ENCODE measurements around the gene CLEC14A.

Gene CLEC14A

DNA sequence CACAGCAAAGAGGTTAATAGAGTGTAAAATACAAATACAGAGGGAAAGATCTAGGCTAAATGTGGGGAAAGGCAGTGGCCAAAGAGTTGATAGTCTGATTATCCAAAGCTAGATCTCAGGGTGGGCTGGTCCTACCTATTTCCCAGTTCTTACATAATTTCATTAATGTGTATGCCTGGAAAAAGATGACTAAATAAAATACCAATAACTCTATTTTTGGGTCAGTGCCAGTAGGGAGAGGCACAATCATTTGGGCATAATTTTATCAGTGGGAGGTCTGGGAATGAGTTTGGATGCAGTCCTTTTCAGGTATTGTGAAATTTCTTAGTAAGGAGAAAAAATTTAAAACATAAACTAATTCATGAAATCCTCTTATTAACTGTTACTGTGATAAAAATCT, 30.6 kb upstream of the CLEC14A start:
- no peak for DNase-seq
- Histone ChIP-seq H3K27ac (ENCODE audit: insufficient read depth in 1 of 2, low read depth in 1 of 2, low read length in 2 of 2, poor library complexity in 1 of 2, severe bottlenecking in 2 of 2) (no peak overlapping the region), H3K9me3 (ENCODE audit: control extremely low read depth in 1 of 5, control insufficient read depth in 4 of 5, insufficient read depth in 2 of 5, low read depth in 1 of 5, low read length in 4 of 5) (no peaks in the 10 kb centered on the region), H3K4me3 (ENCODE audit: control insufficient read depth in 1 of 7, extremely low read depth in 1 of 7, insufficient read depth in 4 of 7, low read depth in 2 of 7, low read length in 6 of 7) (no peak overlapping the region), H3K36me3 (ENCODE audit: control insufficient read depth in 4 of 4, insufficient read depth in 4 of 4, low read length in 3 of 4) (no peaks in the 10 kb centered on the region), H3K4me1 (ENCODE audit: control extremely low read depth in 1 of 4, control insufficient read depth in 4 of 4, insufficient read depth in 4 of 4, low read length in 3 of 4) (no peaks in the 10 kb centered on the region), H3K27me3 (replicated peaks in 2 of 5; ENCODE audit: control insufficient read depth in 4 of 5, insufficient read depth in 5 of 5, low read length in 4 of 5) (no peaks in the 10 kb centered on the region)
- ChIA-PET CTCF (no interaction called here), POLR2A (no interaction called here)

DNA sequence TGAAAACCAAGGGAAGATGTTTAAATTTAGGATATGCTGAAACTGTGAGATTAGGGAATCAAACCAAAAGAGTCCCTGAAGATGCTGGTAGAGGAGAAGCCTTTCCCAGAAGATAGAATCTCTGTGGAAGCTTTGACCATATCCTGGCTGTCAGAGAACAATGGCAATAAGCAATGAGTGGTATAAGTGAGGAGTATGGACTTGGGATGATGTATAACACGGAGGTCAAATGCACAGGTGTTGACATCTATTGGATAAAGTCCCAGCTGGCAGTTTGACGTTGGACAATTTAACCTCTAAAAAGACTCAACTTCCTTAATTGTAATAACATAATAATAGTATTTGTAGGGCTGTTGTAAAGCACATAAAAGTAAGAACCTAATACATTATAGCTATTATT, 30.1 kb upstream of the CLEC14A start:
- H3K4me3 ChIP-seq (ENCODE audit: control insufficient read depth in 1 of 7, extremely low read depth in 1 of 7, insufficient read depth in 4 of 7, low read depth in 2 of 7, low read length in 6 of 7), result no peak overlapping the region
- H3K36me3 ChIP-seq (ENCODE audit: control insufficient read depth in 4 of 4, insufficient read depth in 4 of 4, low read length in 3 of 4), result no peaks in the 10 kb centered on the region
- DNase-seq, result no peak
- ChIA-PET CTCF (no interaction called here), POLR2A (no interaction called here)
- no peaks in the 10 kb centered on the region for H3K4me1 ChIP-seq (ENCODE audit: control extremely low read depth in 1 of 4, control insufficient read depth in 4 of 4, insufficient read depth in 4 of 4, low read length in 3 of 4)
- no peaks in the 10 kb centered on the region for H3K27me3 ChIP-seq (replicated peaks in 2 of 5; ENCODE audit: control insufficient read depth in 4 of 5, insufficient read depth in 5 of 5, low read length in 4 of 5)
- H3K27ac ChIP-seq (ENCODE audit: insufficient read depth in 1 of 2, low read depth in 1 of 2, low read length in 2 of 2, poor library complexity in 1 of 2, severe bottlenecking in 2 of 2), result no peak overlapping the region
- WGBS (ENCODE audit: insufficient coverage), result no CpG with 5 or more reads among the region's 2 CpGs
- no peaks in the 10 kb centered on the region for H3K9me3 ChIP-seq (ENCODE audit: control extremely low read depth in 1 of 5, control insufficient read depth in 4 of 5, insufficient read depth in 2 of 5, low read depth in 1 of 5, low read length in 4 of 5)

DNA sequence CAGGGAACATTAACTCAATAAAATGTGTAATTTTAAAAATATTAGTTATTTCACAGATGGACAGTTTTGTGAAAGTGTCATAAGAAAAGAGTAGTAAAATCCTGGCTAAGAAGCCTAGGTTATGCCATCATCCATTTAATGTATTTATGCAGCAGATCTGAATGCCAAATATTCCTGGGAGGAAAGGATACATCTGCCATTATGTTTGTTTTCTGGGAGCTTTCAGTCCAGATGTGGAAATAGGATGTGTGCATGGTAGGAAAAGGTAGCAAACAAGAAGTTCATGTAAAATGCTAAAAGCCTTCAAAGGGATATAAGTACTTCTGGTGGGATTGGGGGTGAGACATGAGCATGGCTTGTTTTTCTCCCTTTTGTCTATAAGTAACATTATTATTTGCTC, 27.0 kb upstream of the CLEC14A start:
- DNase-seq, result no peak
- no peaks in the 10 kb centered on the region for H3K4me1 ChIP-seq (ENCODE audit: control extremely low read depth in 1 of 4, control insufficient read depth in 4 of 4, insufficient read depth in 4 of 4, low read length in 3 of 4)
- ChIA-PET CTCF (no interaction called here), POLR2A (no interaction called here)
- no peaks in the 10 kb centered on the region for H3K27me3 ChIP-seq (replicated peaks in 2 of 5; ENCODE audit: control insufficient read depth in 4 of 5, insufficient read depth in 5 of 5, low read length in 4 of 5)
- H3K36me3 ChIP-seq (ENCODE audit: control insufficient read depth in 4 of 4, insufficient read depth in 4 of 4, low read length in 3 of 4), result no peaks in the 10 kb centered on the region
- no peak overlapping the region for H3K27ac ChIP-seq (ENCODE audit: insufficient read depth in 1 of 2, low read depth in 1 of 2, low read length in 2 of 2, poor library complexity in 1 of 2, severe bottlenecking in 2 of 2)
- H3K9me3 ChIP-seq (ENCODE audit: control extremely low read depth in 1 of 5, control insufficient read depth in 4 of 5, insufficient read depth in 2 of 5, low read depth in 1 of 5, low read length in 4 of 5), result no peaks in the 10 kb centered on the region
- no peak overlapping the region for H3K4me3 ChIP-seq (ENCODE audit: control insufficient read depth in 1 of 7, extremely low read depth in 1 of 7, insufficient read depth in 4 of 7, low read depth in 2 of 7, low read length in 6 of 7)

DNA sequence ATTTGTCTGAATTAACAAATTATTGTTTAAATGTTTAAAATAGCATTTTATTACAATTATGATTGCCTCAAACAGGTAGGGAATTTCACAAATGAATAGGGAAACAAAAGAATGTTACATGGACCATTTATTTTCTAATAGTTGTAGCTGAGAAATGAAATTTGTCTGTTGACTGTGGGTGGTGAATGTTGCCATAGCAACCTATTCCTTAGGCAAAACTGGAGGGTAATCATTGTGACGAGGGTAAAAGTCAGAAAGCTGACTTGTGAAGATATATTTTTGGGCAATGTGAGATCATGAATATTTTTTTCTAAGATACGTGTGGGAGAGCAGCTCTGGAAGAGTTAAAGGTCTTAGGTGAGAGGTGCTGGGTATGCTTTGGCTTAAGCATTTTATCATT, 24.2 kb upstream of the CLEC14A start:
- H3K27me3 ChIP-seq (replicated peaks in 2 of 5; ENCODE audit: control insufficient read depth in 4 of 5, insufficient read depth in 5 of 5, low read length in 4 of 5), result no peaks in the 10 kb centered on the region
- H3K4me3 ChIP-seq (ENCODE audit: control insufficient read depth in 1 of 7, extremely low read depth in 1 of 7, insufficient read depth in 4 of 7, low read depth in 2 of 7, low read length in 6 of 7), result no peak overlapping the region
- POLR2A ChIA-PET, result no interaction called here
- H3K4me1 ChIP-seq (ENCODE audit: control extremely low read depth in 1 of 4, control insufficient read depth in 4 of 4, insufficient read depth in 4 of 4, low read length in 3 of 4), result no peaks in the 10 kb centered on the region
- H3K9me3 ChIP-seq (ENCODE audit: control extremely low read depth in 1 of 5, control insufficient read depth in 4 of 5, insufficient read depth in 2 of 5, low read depth in 1 of 5, low read length in 4 of 5), result no peaks in the 10 kb centered on the region
- DNase-seq, result no peak
- H3K27ac ChIP-seq (ENCODE audit: insufficient read depth in 1 of 2, low read depth in 1 of 2, low read length in 2 of 2, poor library complexity in 1 of 2, severe bottlenecking in 2 of 2), result no peak overlapping the region
- H3K36me3 ChIP-seq (ENCODE audit: control insufficient read depth in 4 of 4, insufficient read depth in 4 of 4, low read length in 3 of 4), result no peaks in the 10 kb centered on the region
- CTCF ChIA-PET, result no interaction called here
- WGBS (ENCODE audit: insufficient coverage), result 96% methylated on average over 2 of the region's 2 CpGs

DNA sequence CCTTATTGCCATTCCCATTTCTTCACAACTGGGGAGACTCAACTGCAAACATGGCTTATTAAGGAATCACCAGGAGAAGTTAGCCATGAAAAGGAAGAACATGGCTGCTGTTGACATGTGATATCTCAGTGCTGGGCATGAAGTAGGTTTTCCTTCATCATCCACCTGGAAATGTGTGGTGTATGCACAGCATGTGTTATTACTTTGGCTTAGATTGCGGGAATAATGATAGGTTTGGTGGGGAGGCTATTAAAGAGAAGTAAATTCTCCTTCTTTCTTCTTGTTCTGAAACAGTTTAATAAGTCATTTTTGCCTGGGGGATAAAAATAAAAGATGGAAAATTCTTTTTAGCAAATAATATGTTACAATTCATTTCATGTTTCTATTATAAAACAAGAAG, 23.7 kb upstream of the CLEC14A start:
- Histone ChIP-seq H3K9me3 (ENCODE audit: control extremely low read depth in 1 of 5, control insufficient read depth in 4 of 5, insufficient read depth in 2 of 5, low read depth in 1 of 5, low read length in 4 of 5) (no peaks in the 10 kb centered on the region), H3K4me1 (ENCODE audit: control extremely low read depth in 1 of 4, control insufficient read depth in 4 of 4, insufficient read depth in 4 of 4, low read length in 3 of 4) (no peaks in the 10 kb centered on the region), H3K36me3 (ENCODE audit: control insufficient read depth in 4 of 4, insufficient read depth in 4 of 4, low read length in 3 of 4) (no peaks in the 10 kb centered on the region), H3K27me3 (replicated peaks in 2 of 5; ENCODE audit: control insufficient read depth in 4 of 5, insufficient read depth in 5 of 5, low read length in 4 of 5) (no peaks in the 10 kb centered on the region), H3K27ac (ENCODE audit: insufficient read depth in 1 of 2, low read depth in 1 of 2, low read length in 2 of 2, poor library complexity in 1 of 2, severe bottlenecking in 2 of 2) (no peak overlapping the region), H3K4me3 (ENCODE audit: control insufficient read depth in 1 of 7, extremely low read depth in 1 of 7, insufficient read depth in 4 of 7, low read depth in 2 of 7, low read length in 6 of 7) (no peak overlapping the region)
- no CpG with 5 or more reads among the region's 1 CpG for WGBS (ENCODE audit: insufficient coverage)
- no peak for DNase-seq
- ChIA-PET POLR2A (no interaction called here), CTCF (no interaction called here)

DNA sequence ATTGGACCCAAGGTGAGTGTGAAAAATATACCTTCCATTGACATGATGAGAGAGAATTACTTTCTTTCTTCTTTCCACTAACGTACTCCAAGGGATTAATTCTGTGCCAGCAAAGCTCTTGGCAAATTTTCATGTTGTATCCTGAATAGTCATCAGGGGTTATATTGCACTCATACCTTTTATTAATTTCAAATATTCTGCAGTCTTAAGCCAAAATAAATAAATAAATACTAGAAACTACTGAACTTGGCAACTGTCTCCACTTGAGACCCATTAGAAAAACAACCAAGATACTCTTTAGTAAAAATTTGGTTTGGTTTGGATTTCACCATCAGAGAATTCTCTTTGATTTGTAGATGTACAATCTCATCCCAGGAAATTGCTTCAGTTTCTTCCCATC, 22.1 kb upstream of the CLEC14A start:
- no peaks in the 10 kb centered on the region for H3K4me1 ChIP-seq (ENCODE audit: control extremely low read depth in 1 of 4, control insufficient read depth in 4 of 4, insufficient read depth in 4 of 4, low read length in 3 of 4)
- whole genome bisulfite sequencing (ENCODE audit: insufficient coverage), result no CpG with 5 or more reads among the region's 1 CpG
- no peaks in the 10 kb centered on the region for H3K9me3 ChIP-seq (ENCODE audit: control extremely low read depth in 1 of 5, control insufficient read depth in 4 of 5, insufficient read depth in 2 of 5, low read depth in 1 of 5, low read length in 4 of 5)
- no peak overlapping the region for H3K4me3 ChIP-seq (ENCODE audit: control insufficient read depth in 1 of 7, extremely low read depth in 1 of 7, insufficient read depth in 4 of 7, low read depth in 2 of 7, low read length in 6 of 7)
- H3K27ac ChIP-seq (ENCODE audit: insufficient read depth in 1 of 2, low read depth in 1 of 2, low read length in 2 of 2, poor library complexity in 1 of 2, severe bottlenecking in 2 of 2), result no peak overlapping the region
- ChIA-PET CTCF (no interaction called here), POLR2A (no interaction called here)
- no peaks in the 10 kb centered on the region for H3K27me3 ChIP-seq (replicated peaks in 2 of 5; ENCODE audit: control insufficient read depth in 4 of 5, insufficient read depth in 5 of 5, low read length in 4 of 5)
- no peak for DNase-seq
- no peaks in the 10 kb centered on the region for H3K36me3 ChIP-seq (ENCODE audit: control insufficient read depth in 4 of 4, insufficient read depth in 4 of 4, low read length in 3 of 4)

DNA sequence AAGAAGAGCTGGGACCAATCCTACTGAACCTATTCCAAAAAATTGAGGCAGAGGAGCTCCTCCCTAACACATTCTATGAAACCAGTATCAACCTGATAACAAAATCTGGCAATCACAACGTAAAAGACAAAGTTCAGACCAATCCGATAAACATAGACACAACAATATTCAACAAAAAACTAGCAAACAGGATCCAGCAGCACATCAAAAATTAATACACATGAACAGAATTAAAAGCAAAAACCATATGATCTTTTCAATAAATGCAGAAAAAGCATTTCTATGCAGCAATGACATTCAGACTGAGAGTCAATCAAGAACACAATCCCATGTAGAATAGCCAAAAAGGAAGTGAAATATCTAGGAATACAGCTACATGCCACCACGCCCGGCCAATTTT, 7.0 kb upstream of the CLEC14A start:
- Histone ChIP-seq H3K27me3 (replicated peaks in 2 of 5; ENCODE audit: control insufficient read depth in 4 of 5, insufficient read depth in 5 of 5, low read length in 4 of 5) (peaks cover 0 to 2% (median 0%) of the 10 kb centered on the region in 5 experiments), H3K9me3 (ENCODE audit: control extremely low read depth in 1 of 5, control insufficient read depth in 4 of 5, insufficient read depth in 2 of 5, low read depth in 1 of 5, low read length in 4 of 5) (peaks cover 0 to 6% (median 0%) of the 10 kb centered on the region in 5 experiments), H3K4me1 (ENCODE audit: control extremely low read depth in 1 of 4, control insufficient read depth in 4 of 4, insufficient read depth in 4 of 4, low read length in 3 of 4) (no peaks in the 10 kb centered on the region), H3K4me3 (ENCODE audit: control insufficient read depth in 1 of 7, extremely low read depth in 1 of 7, insufficient read depth in 4 of 7, low read depth in 2 of 7, low read length in 6 of 7) (no peak overlapping the region), H3K36me3 (ENCODE audit: control insufficient read depth in 4 of 4, insufficient read depth in 4 of 4, low read length in 3 of 4) (no peaks in the 10 kb centered on the region), H3K27ac (ENCODE audit: insufficient read depth in 1 of 2, low read depth in 1 of 2, low read length in 2 of 2, poor library complexity in 1 of 2, severe bottlenecking in 2 of 2) (no peak overlapping the region)
- no peak for DNase-seq
- WGBS (ENCODE audit: insufficient coverage), result 95% methylated on average over 2 of the region's 4 CpGs
- ChIA-PET POLR2A (no interaction called here), CTCF (no interaction called here)

DNA sequence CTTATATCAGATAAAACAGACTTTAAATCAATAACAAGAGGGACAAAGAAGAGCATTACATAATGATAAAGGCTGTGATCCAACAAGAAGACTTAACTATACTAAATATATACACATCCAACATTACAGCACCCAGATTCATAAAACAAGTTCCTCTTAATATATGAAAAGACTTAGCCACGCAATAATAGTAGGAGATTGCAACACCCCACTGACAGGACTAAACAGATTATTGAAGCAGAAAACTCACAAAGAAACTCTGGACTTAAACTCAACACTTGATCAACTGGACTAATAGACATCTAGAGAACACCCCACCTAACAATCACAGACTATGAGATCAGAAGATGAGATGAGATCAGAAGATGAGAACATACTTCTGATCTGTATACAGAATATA, 5.7 kb upstream of the CLEC14A start:
- H3K4me3 ChIP-seq (ENCODE audit: control insufficient read depth in 1 of 7, extremely low read depth in 1 of 7, insufficient read depth in 4 of 7, low read depth in 2 of 7, low read length in 6 of 7), result no peak overlapping the region
- ChIA-PET CTCF (no interaction called here), POLR2A (no interaction called here)
- H3K4me1 ChIP-seq (ENCODE audit: control extremely low read depth in 1 of 4, control insufficient read depth in 4 of 4, insufficient read depth in 4 of 4, low read length in 3 of 4), result no peaks in the 10 kb centered on the region
- H3K27me3 ChIP-seq (replicated peaks in 2 of 5; ENCODE audit: control insufficient read depth in 4 of 5, insufficient read depth in 5 of 5, low read length in 4 of 5), result peaks cover 0 to 2% (median 0%) of the 10 kb centered on the region in 5 experiments
- DNase-seq, result no peak
- H3K9me3 ChIP-seq (ENCODE audit: control extremely low read depth in 1 of 5, control insufficient read depth in 4 of 5, insufficient read depth in 2 of 5, low read depth in 1 of 5, low read length in 4 of 5), result peaks cover 0 to 6% (median 0%) of the 10 kb centered on the region in 5 experiments
- WGBS (ENCODE audit: insufficient coverage), result no CpG with 5 or more reads among the region's 1 CpG
- no peaks in the 10 kb centered on the region for H3K36me3 ChIP-seq (ENCODE audit: control insufficient read depth in 4 of 4, insufficient read depth in 4 of 4, low read length in 3 of 4)
- H3K27ac ChIP-seq (ENCODE audit: insufficient read depth in 1 of 2, low read depth in 1 of 2, low read length in 2 of 2, poor library complexity in 1 of 2, severe bottlenecking in 2 of 2), result no peak overlapping the region

All from common myeloid progenitor, CD34-positive (primary cell).